HG03457 (cell line): Measurements from ENCODE around the gene VSIG1.

Experiments
- ATAC-seq: cut with Tn5 transposase; IDR thresholded peaks from one replicate; pipeline ENCODE4 v1.9.1; 2021; ENCODE audit warnings: moderate number of reproducible peaks; ENCODE audit not compliant: unreplicated experiment

The VSIG1 gene

GRCh38 chrX:108044554-108045256 is at the start of gene VSIG1:
Gene VSIG1 (plus strand): TSS chrX:108045065. CDS start chrX:108045131, 66 bp downstream.
- no peak for ATAC-seq

- ATAC-seq: no peak
Measured at GRCh38 chrX:107996124-107996523, 48.7 kb upstream of the VSIG1 start.

DNA sequence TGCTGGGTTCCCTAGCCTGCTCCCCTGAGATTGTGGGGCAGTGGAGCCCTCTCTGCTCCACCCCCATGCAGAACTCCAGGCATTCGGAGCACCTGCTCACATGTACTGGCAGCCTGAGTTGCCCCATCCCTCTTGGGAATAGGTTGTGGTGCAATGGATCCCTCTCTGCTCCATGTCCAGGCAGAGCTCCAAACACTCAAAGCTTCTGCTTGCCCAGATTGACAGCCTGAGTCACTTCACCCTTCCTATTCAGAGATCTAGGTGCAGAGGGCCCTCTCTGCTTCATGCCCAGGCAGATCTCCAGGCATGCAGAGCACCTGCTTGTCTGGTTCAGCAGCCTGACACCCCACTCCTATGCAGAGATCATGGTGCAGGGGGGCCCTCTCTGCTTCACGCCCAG is 44.1 kb upstream of the VSIG1 start:
- ATAC-seq: no peak

GRCh38 chrX:108001218-108001814 is 43.5 kb upstream of the VSIG1 start:
- peak; percentile 65 for ATAC-seq

- no peak for ATAC-seq
Measured at GRCh38 chrX:108018656-108019381, 26.0 kb upstream of the VSIG1 start.

- no peak for ATAC-seq
Measured at GRCh38 chrX:108019382-108019875, 25.4 kb upstream of the VSIG1 start.

DNA sequence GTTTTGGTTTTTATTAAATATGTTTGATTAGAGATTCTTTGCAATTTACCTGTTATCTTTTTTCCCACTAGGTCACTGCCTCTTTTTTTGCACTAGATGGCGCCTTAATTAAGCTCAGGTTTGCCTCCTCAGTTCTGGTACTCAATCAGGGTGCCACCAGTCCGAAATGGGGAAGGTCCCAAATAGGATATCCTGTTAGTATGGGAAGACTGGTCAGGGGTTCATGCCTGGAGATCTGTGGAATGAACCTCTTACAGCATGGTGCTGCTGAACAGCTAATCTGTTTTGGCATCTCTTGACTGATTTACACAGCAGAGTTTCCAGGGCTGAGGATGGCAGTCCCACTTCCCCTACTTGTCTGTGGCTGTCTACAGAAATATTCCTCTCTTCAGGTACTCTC is 24.2 kb upstream of the VSIG1 start:
- no peak for ATAC-seq

DNA sequence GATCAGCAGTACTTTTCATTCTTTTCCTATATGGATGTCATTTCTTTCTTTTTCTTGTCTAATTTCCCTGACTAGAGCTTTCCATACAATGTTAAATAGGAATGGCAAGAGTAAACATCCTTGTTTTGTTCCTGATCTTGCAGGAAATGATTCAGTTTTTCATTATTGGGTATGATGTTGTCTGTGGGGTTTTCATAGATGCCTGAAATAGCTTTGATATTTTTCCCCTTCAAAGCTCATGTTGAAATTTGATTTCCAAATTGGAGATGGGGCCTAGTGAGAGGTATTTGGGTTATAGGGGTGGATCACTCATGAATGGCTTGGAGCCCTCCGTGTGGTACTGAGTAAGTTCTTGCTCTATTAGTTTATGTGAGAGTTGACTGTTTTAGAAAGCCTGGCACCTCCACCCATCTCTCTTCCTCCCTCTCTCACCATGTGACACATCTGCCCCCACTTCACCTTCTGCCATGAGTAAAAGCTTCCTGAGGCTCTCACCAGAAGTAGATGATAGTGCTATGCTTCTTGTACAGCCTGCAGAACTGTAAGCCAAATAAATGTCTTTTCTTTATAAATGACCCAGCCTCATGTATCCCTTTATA is 22.3 kb upstream of the VSIG1 start:
- ATAC-seq: no peak

- no peak for ATAC-seq
Measured at GRCh38 chrX:108025376-108025775, 19.5 kb upstream of the VSIG1 start.

DNA sequence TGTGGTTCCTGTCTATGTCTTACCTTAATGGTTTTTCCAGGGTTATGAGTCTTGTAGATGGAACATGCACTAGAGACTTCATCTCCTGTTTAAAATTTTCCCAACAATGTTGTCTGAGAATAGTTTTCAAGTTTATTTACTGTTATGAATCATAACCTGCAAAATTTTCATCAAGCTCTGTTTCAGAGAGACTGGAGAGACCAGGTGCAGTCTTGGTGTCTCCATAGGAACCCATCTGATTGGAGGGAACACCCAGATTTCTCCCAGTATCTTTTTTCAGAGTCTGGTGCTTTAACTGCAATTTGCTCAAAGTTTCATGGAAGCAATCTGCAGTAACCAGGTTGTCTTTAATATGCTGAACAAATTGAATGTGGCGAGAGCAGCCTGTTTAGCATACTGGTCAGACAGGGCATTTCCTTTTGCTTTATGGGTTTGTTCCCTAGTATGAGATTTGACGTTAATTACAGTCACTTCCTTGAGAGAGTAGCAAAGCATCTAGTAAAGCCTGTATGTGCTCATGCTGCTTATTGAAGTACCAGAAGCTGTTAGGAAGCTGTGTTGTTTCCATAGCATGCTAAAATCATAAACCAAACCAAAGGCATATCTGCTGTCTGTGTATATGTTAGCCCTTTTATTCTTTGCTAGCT is 18.8 kb upstream of the VSIG1 start:
- no peak for ATAC-seq

GRCh38 chrX:108028854-108029253 is 16.0 kb upstream of the VSIG1 start:
- no peak for ATAC-seq

- ATAC-seq: no peak
Measured at GRCh38 chrX:108029928-108030711, 14.7 kb upstream of the VSIG1 start.

DNA sequence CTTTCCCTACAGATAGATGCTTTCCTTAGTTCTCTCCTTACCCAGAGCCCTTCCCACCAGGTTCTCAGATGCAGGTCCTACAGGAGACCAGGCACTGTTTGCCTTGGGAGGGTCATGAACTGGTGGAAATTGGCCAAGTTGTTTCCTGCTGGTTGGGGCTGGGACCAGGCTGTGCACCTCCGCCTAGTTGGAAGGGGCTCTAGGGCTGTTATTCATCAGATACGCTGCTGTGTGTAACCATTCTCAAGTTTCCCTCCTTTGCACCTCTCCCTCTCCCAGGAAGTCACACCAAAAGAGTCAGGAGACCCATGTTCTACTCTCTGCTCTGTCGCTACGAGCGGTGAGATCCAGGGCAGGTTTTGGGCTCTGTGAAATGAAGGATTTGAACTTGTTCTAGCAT is 11.9 kb upstream of the VSIG1 start:
- no peak for ATAC-seq

DNA sequence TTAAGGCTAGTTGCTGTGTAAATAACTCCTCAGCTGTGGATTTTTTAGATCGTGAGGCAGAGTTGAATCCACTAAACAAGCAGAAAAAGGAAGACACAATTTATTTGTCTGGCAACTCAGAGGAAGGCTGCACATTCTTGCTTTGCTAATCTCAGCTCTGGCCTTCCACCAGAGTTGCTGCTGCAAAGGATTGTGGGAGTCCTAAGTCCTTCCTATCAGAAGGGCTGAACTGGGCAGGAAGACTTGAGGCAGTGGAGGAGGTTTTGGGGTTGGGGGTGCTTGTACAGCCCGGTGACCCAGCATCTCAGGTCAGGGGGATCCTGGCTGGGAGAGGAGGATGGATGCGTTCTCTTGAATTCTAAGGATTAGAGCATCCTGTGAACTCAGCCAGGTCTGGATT is 11.0 kb upstream of the VSIG1 start:
- no peak for ATAC-seq

DNA sequence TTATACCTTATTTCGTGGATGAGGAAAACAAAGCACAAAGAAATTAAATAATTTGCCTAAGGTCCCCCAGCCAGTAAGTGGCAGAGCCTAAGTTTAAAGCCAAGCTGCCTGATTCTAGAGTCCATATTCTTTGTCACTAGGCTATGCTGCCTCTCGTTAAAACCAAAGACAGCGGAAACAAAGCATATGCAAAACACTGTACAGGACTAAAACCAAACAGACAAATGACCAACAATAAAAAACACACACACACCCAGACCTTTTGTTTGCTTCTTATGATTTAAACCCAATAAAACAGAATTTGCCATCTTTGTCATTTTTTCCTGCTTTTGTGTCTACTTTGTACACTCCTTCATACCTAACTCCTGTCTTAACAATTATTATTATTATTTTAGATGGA is 10.1 kb upstream of the VSIG1 start:
- ATAC-seq: no peak

GRCh38 chrX:108036298-108036973 is 8.4 kb upstream of the VSIG1 start:
- ATAC-seq: no peak

GRCh38 chrX:108049649-108050048 is 4.8 kb downstream of the VSIG1 start:
- ATAC-seq: no peak

DNA sequence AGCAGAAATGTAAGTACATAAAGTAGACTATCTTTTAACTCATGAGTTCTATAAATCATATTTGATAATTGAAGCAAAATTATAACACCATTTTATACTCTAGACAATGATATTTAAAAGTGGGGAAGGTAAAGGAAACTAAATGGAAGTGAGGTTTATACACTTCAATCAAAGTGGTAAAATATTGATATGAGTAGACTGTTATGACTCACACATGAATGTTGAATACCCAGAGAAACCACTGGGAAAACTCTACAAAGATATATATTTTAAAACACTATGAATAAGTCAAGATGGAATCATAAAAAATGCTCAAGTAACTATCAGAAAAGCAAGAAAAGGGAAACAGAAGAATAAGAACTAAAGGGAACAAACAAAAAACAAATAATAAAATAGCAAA is 8.4 kb downstream of the VSIG1 start:
- ATAC-seq: no peak

GRCh38 chrX:108055546-108055945 is 10.7 kb downstream of the VSIG1 start:
- ATAC-seq: no peak

DNA sequence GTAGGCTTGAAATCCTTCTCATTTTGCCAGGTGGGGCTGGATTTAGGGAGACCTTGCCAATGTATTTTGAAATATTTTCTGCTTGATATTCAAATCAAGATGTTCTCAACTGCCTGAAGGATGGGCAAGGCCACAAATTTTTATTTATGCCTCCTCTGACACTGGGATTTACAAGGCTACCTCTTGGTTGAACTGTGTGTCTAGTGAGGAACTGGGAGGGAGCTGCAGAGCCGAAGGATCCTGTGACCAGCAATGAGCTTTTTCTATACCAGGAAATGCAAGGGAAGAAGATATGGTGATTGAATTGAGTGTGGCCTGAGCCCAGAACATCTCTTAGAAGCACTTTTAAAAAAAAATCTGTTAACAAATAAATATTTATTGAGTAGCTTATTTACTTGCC is 14.9 kb downstream of the VSIG1 start:
- ATAC-seq: no peak
